OCI-M2 (cell line): ENCODE results near the gene ASB11.

Experiments used
- DNase-seq: peaks from one replicate; lab custom pipeline; 2025; ENCODE audit not compliant: unreplicated experiment; lab: John Stamatoyannopoulos, UW

The ASB11 gene

DNA sequence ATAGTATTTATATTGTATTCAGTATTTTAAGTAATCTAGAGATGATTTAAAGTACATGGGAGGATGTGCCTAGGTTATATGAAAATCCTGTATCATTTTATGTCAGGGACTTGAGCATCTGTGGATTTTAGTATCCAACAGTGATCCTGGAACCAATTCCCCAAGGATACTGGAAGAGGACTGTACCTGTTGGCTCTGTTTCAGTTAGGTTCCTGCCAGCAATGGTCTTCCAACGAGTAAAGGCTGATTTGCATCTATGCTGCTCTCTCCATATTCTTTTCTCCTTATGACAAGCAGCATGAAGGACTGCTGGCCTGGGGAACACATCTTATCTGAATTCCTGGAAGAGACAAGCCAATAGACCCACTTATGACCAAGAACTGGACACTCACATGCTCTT, 80.4 kb downstream of the ASB11 start:
- DNase-seq, result no peak

DNA sequence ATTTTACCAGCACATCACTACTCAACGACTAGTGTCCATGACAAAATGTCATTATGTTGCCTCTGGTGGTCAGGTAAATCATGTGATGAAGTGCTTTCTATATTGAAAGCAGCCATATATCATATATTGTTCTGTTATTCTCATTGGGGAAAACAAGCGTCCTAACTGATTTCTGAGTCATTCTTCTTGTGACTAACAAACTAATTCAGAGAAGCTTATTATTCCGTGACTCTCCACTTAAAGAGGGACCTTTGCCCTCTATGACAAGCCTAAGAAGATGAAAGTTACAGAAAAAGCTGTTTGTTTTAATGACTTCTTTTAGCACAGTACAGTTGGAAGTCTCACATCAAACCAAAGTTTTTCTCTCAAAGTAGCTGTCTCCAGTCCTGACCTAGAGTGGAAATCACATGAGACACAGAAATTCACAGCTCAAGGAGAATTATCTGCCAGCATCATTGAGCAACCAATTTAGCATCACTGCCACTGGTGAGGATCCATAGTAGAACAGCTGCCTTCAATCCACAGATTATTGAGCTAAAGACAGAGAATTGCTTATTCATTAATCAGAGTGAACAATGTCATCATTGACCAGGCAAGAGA, 81.9 kb downstream of the ASB11 start:
- no peak for DNase-seq
